B cell (primary cell): Measurements from ENCODE around the gene FHIT. TPM values are rescaled to one million over a fixed set of nuclear protein-coding genes. Genes with fewer than 3 reads are reported as not detected.

ENCODE experiments used
- ATAC-seq: fragments of 200-7000 bp; cut with Tn5 transposase; one replicate; pipeline ENCODE4 v1.10.0; 2021; ENCODE audit warnings: low read depth, mild to moderate bottlenecking, moderate number of reproducible peaks, moderate library complexity
- CTCF ChIA-PET: fragments of 350-600 bp; sonication (Branson Sonifier 250); formaldehyde crosslinking; loops from one replicate; lab custom pipeline; 2021; ENCODE audit warnings: antibody characterized with exemption, inconsistent platforms; lab: Charles Lee
- POLR2A ChIA-PET: fragments of 350-600 bp; sonication (Branson Sonifier 250); formaldehyde crosslinking; loops from one replicate; lab custom pipeline; 2021; ENCODE audit warnings: antibody characterized with exemption; lab: Charles Lee
- DNase-seq: peaks from one replicate; pipeline ENCODE4 v3.0.0; 2013
- H2AFZ ChIP-seq: 2 replicates; pipeline ENCODE4 v1.6.1; 2012; ENCODE audit warnings: mild to moderate bottlenecking, low read depth, low read length; ENCODE audit not compliant: insufficient read depth, poor library complexity, severe bottlenecking
- H3K27ac ChIP-seq, 2 donors: 1 replicate in 1 of 2; 2 replicates in 1 of 2; pipeline ENCODE4 v1.5.1; 2012 to 2013; ENCODE audit warnings: low read length in 2 of 2, mild to moderate bottlenecking in 2 of 2, moderate library complexity in 1 of 2
- H3K27me3 ChIP-seq, 4 experiments: fragments of 200-600 bp in 1 of 4; sonication (generic) in 1 of 4; replicated peaks in 1 of 4; 1 replicate in 2 of 4; 2 replicates in 2 of 4; pipeline versions ENCODE4 v1.6.1 to v1.7.0; 2013 to 2016; ENCODE audit warnings: low read length in 3 of 4, mild to moderate bottlenecking in 2 of 4, mixed read lengths in 1 of 4, moderate library complexity in 1 of 4; ENCODE audit not compliant: insufficient read depth in 4 of 4, control insufficient read depth in 3 of 4; ENCODE audit errors: control extremely low read depth in 1 of 4
- H3K36me3 ChIP-seq, 2 experiments: replicated peaks in 1 of 2; 1 replicate in 1 of 2; 2 replicates in 1 of 2; pipeline versions ENCODE4 v1.6.1 to v1.7.1; 2013; ENCODE audit warnings: low read length in 1 of 2; ENCODE audit not compliant: insufficient read depth in 2 of 2, control insufficient read depth in 1 of 2; ENCODE audit errors: control extremely low read depth in 1 of 2, extremely low read depth in 1 of 2
- H3K4me1 ChIP-seq, 2 donors: fragments of 200-600 bp in 1 of 2; sonication (generic) in 1 of 2; 1 replicate in 1 of 2; 2 replicates in 1 of 2; pipeline versions ENCODE4 v1.5.1 to v1.6.1; 2013 to 2017; ENCODE audit warnings: low read length in 2 of 2; ENCODE audit not compliant: control insufficient read depth in 2 of 2, insufficient read depth in 2 of 2
- H3K4me2 ChIP-seq: replicated peaks from 2 replicates; pipeline ENCODE3; 2012; ENCODE audit warnings: mild to moderate bottlenecking, low read depth, low read length; ENCODE audit not compliant: poor library complexity, severe bottlenecking
- H3K4me3 ChIP-seq, 5 experiments: fragments of 200-600 bp in 1 of 5; sonication (generic) in 1 of 5; 1 replicate in 3 of 5; 2 replicates in 2 of 5; pipeline versions ENCODE4 v1.5.1 to v1.7.0; 2011 to 2016; ENCODE audit warnings: low read length in 4 of 5, mild to moderate bottlenecking in 4 of 5, low read depth in 2 of 5, control low read depth in 1 of 5, moderate library complexity in 1 of 5; ENCODE audit not compliant: insufficient read depth in 1 of 5; ENCODE audit errors: control extremely low read depth in 1 of 5, extremely low read depth in 1 of 5
- H3K79me2 ChIP-seq: fragments of 200-600 bp; sonication (generic); one replicate; pipeline ENCODE4 v1.6.0; 2016; ENCODE audit warnings: low read length; ENCODE audit not compliant: control insufficient read depth, insufficient read depth
- H3K9ac ChIP-seq: fragments of 200-600 bp; sonication (generic); 2 replicates; pipeline ENCODE4 v1.6.1; 2017; ENCODE audit warnings: mild to moderate bottlenecking, low read length, moderate library complexity
- H3K9me3 ChIP-seq, 3 donors: one replicate each; pipeline versions ENCODE4 v1.6.1 to v1.7.1; 2013; ENCODE audit warnings: low read length in 2 of 3; ENCODE audit not compliant: control insufficient read depth in 2 of 3, insufficient read depth in 1 of 3; ENCODE audit errors: control extremely low read depth in 1 of 3
- H4K20me1 ChIP-seq: 2 replicates; pipeline ENCODE4 v1.6.0; 2012; ENCODE audit warnings: mild to moderate bottlenecking, low read length; ENCODE audit not compliant: insufficient read depth, control insufficient read depth, poor library complexity, severe bottlenecking
- H3K27ac Mint-ChIP-seq: one replicate; pipeline ENCODE4 v1.8.0; 2021; ENCODE audit warnings: mixed read lengths
- H3K27me3 Mint-ChIP-seq: one replicate; pipeline ENCODE4 v1.8.0; 2021; ENCODE audit warnings: mixed read lengths
- H3K4me1 Mint-ChIP-seq: one replicate; pipeline ENCODE4 v1.8.0; 2021; ENCODE audit warnings: mixed read lengths
- H3K4me3 Mint-ChIP-seq: one replicate; pipeline ENCODE4 v1.8.0; 2021; ENCODE audit warnings: mixed read lengths
- H3K9me3 Mint-ChIP-seq: one replicate; pipeline ENCODE4 v1.8.0; 2022; ENCODE audit warnings: mixed read lengths; ENCODE audit not compliant: insufficient read depth
- EZH2 ChIP-seq: IDR thresholded peaks from 2 replicates; pipeline ENCODE4 v1.6.1; 2012; ENCODE audit warnings: borderline replicate concordance, low read depth, mild to moderate bottlenecking, moderate library complexity, low read length; ENCODE audit not compliant: insufficient read depth, poor library complexity, severe bottlenecking
- WGBS: methylation state at CpG from one replicate; pipeline ENCODE4 v1.1.5; 2013; ENCODE audit warnings: missing lambda C conversion rate; ENCODE audit not compliant: insufficient coverage; 5-methylcytosine and 5-hydroxymethylcytosine counted together
- intact Hi-C: fragments of 100-400 bp; cut with micrococcal nuclease; formaldehyde crosslinking; loops from one replicate; pipeline ENCODE4 v1.10.0; 2022
- polyA plus RNA-seq: library from polyadenylated mRNA; depleted of rRNA; stranded (reverse); fragments of >200 nt; gene quantifications from 2 replicates; pipeline ENCODE4 v1.2.3, GENCODE V29; 2012
- total RNA-seq, 2 donors: library from RNA; stranded (reverse); fragments of 120-200 nt in 1 of 2; gene quantifications; 1 replicate in 1 of 2; 2 replicates in 1 of 2; pipeline versions ENCODE4 v1.2.3 to v1.2.4, GENCODE V29; 2013 to 2022
- TF ChIP-seq, protein P1 (sequence below): fragments of 200-600 bp; IDR thresholded peaks from one replicate; pipeline ENCODE4 v1.8.0; 2022; ENCODE audit warnings: antibody characterized with exemption, mild to moderate bottlenecking

FHIT gene
- total and polyA plus RNA-seq, 2 donors (not counting 1 experiment from before 2014, with no cell fraction given), result 1.7 to 7.8 TPM

DNA sequence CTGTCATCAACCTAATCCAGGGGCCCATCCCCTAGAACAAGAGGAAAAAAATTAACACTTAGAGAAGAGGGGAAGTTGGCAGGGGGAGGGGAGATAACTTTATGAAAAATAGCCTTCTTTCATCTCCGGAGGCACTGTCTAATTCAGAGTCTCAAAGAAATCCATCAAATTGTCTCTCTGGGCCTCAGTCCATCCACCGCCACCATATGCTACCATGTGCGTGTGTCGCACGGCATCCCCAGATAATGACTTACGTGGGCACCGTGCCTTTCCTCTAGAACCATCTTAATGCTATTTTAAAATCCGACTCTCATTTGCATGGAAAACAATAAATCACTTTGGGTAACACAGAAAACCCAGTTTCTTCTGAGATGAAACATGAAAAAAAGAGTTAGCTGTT is 619.7 kb downstream of the FHIT start:
- no peak for TF ChIP-seq EZH2
- TF ChIP-seq, protein P1, sequence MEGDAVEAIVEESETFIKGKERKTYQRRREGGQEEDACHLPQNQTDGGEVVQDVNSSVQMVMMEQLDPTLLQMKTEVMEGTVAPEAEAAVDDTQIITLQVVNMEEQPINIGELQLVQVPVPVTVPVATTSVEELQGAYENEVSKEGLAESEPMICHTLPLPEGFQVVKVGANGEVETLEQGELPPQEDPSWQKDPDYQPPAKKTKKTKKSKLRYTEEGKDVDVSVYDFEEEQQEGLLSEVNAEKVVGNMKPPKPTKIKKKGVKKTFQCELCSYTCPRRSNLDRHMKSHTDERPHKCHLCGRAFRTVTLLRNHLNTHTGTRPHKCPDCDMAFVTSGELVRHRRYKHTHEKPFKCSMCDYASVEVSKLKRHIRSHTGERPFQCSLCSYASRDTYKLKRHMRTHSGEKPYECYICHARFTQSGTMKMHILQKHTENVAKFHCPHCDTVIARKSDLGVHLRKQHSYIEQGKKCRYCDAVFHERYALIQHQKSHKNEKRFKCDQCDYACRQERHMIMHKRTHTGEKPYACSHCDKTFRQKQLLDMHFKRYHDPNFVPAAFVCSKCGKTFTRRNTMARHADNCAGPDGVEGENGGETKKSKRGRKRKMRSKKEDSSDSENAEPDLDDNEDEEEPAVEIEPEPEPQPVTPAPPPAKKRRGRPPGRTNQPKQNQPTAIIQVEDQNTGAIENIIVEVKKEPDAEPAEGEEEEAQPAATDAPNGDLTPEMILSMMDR, result no peak
- Histone ChIP-seq H3K79me2 (no peaks in the 10 kb centered on the region), H4K20me1 (no peaks in the 10 kb centered on the region), H3K27me3 (no peaks in the 10 kb centered on the region), H3K4me1 (no peaks in the 10 kb centered on the region), H3K9me3 (no peaks in the 10 kb centered on the region), H3K36me3 (no peaks in the 10 kb centered on the region), H2AFZ (no peak overlapping the region), H3K27ac (no peak overlapping the region), H3K9ac (no peak overlapping the region), H3K4me2 (no peak overlapping the region), H3K4me3 (no peak overlapping the region)
- ATAC-seq (no peak), DNase-seq (no peak)
- CTCF ChIA-PET, result no interaction called here
- H3K4me3 Mint-ChIP-seq, result no peak overlapping the region
- 100% methylated on average over 7 of the region's 8 CpGs for WGBS
- H3K4me1 Mint-ChIP-seq, result no peaks in the 10 kb centered on the region
- H3K27ac Mint-ChIP-seq, result no peak overlapping the region
- intact Hi-C loops, result no loop called here
- no peaks in the 10 kb centered on the region for H3K27me3 Mint-ChIP-seq
- no peaks in the 10 kb centered on the region for H3K9me3 Mint-ChIP-seq
- POLR2A ChIA-PET, result no interaction called here

DNA sequence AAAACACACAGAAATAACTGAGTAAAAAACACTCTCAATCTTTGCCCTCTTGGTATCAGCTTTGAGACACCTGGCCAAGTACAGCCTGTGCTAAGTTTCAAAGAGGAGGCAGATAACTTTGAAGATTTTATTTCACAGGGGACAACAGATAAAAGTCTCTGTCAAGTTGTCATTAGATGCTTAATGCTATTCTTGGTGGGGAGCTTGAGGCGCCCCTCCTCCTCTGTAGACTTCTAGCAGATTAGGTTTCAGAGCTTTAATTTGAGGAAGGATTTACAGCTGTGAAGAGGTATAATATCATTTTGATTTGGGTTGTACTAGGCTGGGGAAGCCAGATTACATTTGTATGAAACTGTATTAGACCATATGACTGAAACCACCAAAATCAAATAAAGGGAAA is 620.3 kb downstream of the FHIT start:
- intact Hi-C loops, result no loop called here
- no peak overlapping the region for H3K9ac ChIP-seq
- Mint-ChIP-seq H3K4me1 (no peaks in the 10 kb centered on the region), H3K4me3 (no peak overlapping the region), H3K27me3 (no peaks in the 10 kb centered on the region), H3K9me3 (no peaks in the 10 kb centered on the region), H3K27ac (no peak overlapping the region)
- ATAC-seq, result no peak
- no peak overlapping the region for H3K27ac ChIP-seq
- H3K79me2 ChIP-seq, result no peaks in the 10 kb centered on the region
- H3K36me3 ChIP-seq, result no peaks in the 10 kb centered on the region
- CTCF ChIA-PET, result no interaction called here
- no peaks in the 10 kb centered on the region for H3K27me3 ChIP-seq
- H3K9me3 ChIP-seq, result no peaks in the 10 kb centered on the region
- no peak for DNase-seq
- no peak overlapping the region for H3K4me2 ChIP-seq
- no peak overlapping the region for H2AFZ ChIP-seq
- TF ChIP-seq, protein P1, result no peak
- TF ChIP-seq EZH2, result no peak
- 86% methylated on average over 1 of the region's 1 CpG for WGBS
- no peaks in the 10 kb centered on the region for H4K20me1 ChIP-seq
- no peaks in the 10 kb centered on the region for H3K4me1 ChIP-seq
- POLR2A ChIA-PET, result no interaction called here
- no peak overlapping the region for H3K4me3 ChIP-seq
